Thyroid gland (tissue), 4 donors: Measurements from ENCODE around the gene NR2C2.

ENCODE experiments used
- POLR2A ChIP-seq, 2 donors: fragments of 450-650 bp; IDR thresholded peaks; one replicate each; pipeline ENCODE4 v1.6.1; 2017; ENCODE audit warnings: antibody characterized with exemption in 2 of 2, mild to moderate bottlenecking in 2 of 2, moderate library complexity in 1 of 2
- TF ChIP-seq, protein P1 (sequence below), 6 experiments: fragments of 200-600 bp in 3 of 6; fragments of 450-650 bp in 3 of 6; sonication (generic) in 3 of 6; IDR thresholded peaks; one replicate each; pipeline ENCODE4 v1.5.1; 2016 to 2019; ENCODE audit warnings: antibody characterized with exemption in 6 of 6, mild to moderate bottlenecking in 2 of 6, inconsistent platforms in 1 of 6, moderate library complexity in 1 of 6

DNA sequence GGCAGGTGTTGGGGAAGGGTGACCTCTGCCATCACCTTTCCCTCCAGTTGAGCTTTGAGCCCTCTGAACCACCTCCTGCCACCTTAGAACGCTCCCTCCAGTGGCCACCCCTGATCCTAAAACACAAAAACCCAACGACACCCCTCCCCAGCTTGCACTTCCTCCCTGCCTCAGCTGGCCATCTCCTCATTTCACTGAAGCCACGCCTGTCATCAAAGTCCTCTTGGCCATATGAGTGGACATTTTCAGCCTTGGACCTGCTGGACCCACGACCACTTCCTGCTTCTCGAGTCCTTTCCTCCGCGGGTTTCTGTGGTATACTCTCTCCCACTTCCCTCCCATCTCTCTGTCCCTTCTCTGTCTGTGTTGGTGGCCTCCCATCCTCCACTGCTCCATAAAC, 48.5 kb upstream of the NR2C2 start:
- TF ChIP-seq, protein P1, sequence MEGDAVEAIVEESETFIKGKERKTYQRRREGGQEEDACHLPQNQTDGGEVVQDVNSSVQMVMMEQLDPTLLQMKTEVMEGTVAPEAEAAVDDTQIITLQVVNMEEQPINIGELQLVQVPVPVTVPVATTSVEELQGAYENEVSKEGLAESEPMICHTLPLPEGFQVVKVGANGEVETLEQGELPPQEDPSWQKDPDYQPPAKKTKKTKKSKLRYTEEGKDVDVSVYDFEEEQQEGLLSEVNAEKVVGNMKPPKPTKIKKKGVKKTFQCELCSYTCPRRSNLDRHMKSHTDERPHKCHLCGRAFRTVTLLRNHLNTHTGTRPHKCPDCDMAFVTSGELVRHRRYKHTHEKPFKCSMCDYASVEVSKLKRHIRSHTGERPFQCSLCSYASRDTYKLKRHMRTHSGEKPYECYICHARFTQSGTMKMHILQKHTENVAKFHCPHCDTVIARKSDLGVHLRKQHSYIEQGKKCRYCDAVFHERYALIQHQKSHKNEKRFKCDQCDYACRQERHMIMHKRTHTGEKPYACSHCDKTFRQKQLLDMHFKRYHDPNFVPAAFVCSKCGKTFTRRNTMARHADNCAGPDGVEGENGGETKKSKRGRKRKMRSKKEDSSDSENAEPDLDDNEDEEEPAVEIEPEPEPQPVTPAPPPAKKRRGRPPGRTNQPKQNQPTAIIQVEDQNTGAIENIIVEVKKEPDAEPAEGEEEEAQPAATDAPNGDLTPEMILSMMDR (IDR thresholded peaks at IDR 0.05), result no peak
- TF ChIP-seq POLR2A (IDR thresholded peaks at IDR 0.05), result no peak
